Endothelial cell of umbilical vein (primary cell): ENCODE measurements around the gene GPR68. TPM values are rescaled to one million over a fixed set of nuclear protein-coding genes. Genes with fewer than 3 reads are reported as not detected.

Experiments used
- BruUV-seq: library from RNA; stranded (reverse); fragments of 400-500 nt; replicated peaks from 2 replicates; lab custom pipeline; 2021; lab: Mats Ljungman, UMichigan
- CTCF ChIA-PET: fragments of 300-600, 350-600 bp; sonication (Branson Sonifier 250); formaldehyde crosslinking; loops from one replicate; lab custom pipeline; 2021; ENCODE audit warnings: antibody characterized with exemption, inconsistent platforms; lab: Charles Lee
- POLR2A ChIA-PET: fragments of 300-600, 350-600 bp; sonication (Branson Sonifier 250); formaldehyde crosslinking; loops from one replicate; lab custom pipeline; 2021; ENCODE audit warnings: antibody characterized with exemption, inconsistent platforms; lab: Charles Lee
- DNase-seq: peaks from one replicate; pipeline ENCODE4 v3.0.0-alpha.2; 2011; ENCODE audit warnings: low read depth, low spot score
- FAIRE-seq: peaks from 2 replicates; lab custom pipeline; 2011; peaks lifted over from hg19 to GRCh38; lab: Jason Lieb, UNC
- H2AFZ ChIP-seq: 2 replicates; pipeline ENCODE4 v1.6.0; 2012; ENCODE audit warnings: low read depth, low read length, control low read depth, inconsistent platforms
- H3K27ac ChIP-seq: 2 replicates; pipeline ENCODE4 v1.5.1; 2011; ENCODE audit warnings: low read depth, mild to moderate bottlenecking, control low read depth, low read length, moderate library complexity; ENCODE audit not compliant: insufficient read depth
- H3K27me3 ChIP-seq, 2 experiments: 2 replicates each; pipeline versions ENCODE4 v1.6.0 to v1.6.1; 2011; ENCODE audit warnings: low read length in 2 of 2, mixed read lengths in 1 of 2; ENCODE audit not compliant: control insufficient read depth in 2 of 2, insufficient read depth in 2 of 2
- H3K36me3 ChIP-seq, 2 experiments: 2 replicates in 1 of 2; 3 replicates in 1 of 2; pipeline ENCODE4 v1.5.1; 2011; ENCODE audit warnings: low read length in 2 of 2, mild to moderate bottlenecking in 1 of 2, moderate library complexity in 1 of 2; ENCODE audit not compliant: control insufficient read depth in 2 of 2, insufficient read depth in 2 of 2; ENCODE audit errors: extremely low read depth in 1 of 2
- H3K4me1 ChIP-seq: 3 replicates; pipeline ENCODE4 v1.5.1; 2011; ENCODE audit warnings: mild to moderate bottlenecking, low read length; ENCODE audit not compliant: control insufficient read depth, insufficient read depth; ENCODE audit errors: extremely low read depth
- H3K4me2 ChIP-seq: 2 replicates; pipeline ENCODE4 v1.6.1; 2011; ENCODE audit warnings: low read length, control low read depth, mixed read lengths; ENCODE audit not compliant: insufficient read depth
- H3K4me3 ChIP-seq, 3 experiments: fragments of 200-600 bp in 1 of 3; sonication (generic), shearing (Covaris generic) in 1 of 3; replicated peaks in 1 of 3; 2 replicates each; pipeline ENCODE4 v1.5.1; 2011 to 2016; ENCODE audit warnings: control low read depth in 3 of 3, low read length in 3 of 3, mild to moderate bottlenecking in 2 of 3, inconsistent platforms in 1 of 3, low read depth in 1 of 3, moderate library complexity in 1 of 3; ENCODE audit not compliant: insufficient read depth in 1 of 3
- H3K79me2 ChIP-seq: 2 replicates; pipeline ENCODE4 v1.6.0; 2012; ENCODE audit warnings: low read length, inconsistent platforms; ENCODE audit not compliant: control insufficient read depth, insufficient read depth
- H3K9ac ChIP-seq: replicated peaks from 2 replicates; pipeline ENCODE3; 2011; ENCODE audit warnings: low read length, control low read depth; ENCODE audit not compliant: insufficient read depth; ENCODE audit errors: extremely low read depth
- H3K9me1 ChIP-seq: replicated peaks from 3 replicates; pipeline ENCODE4 v1.6.0; 2011; ENCODE audit warnings: mild to moderate bottlenecking, low read length; ENCODE audit not compliant: control insufficient read depth, insufficient read depth; ENCODE audit errors: extremely low read depth
- H3K9me3 ChIP-seq: replicated peaks from 2 replicates; pipeline ENCODE4 v1.5.1; 2012; ENCODE audit warnings: low read length, inconsistent platforms; ENCODE audit not compliant: control insufficient read depth, insufficient read depth
- H4K20me1 ChIP-seq: replicated peaks from 2 replicates; pipeline ENCODE3; 2011; ENCODE audit warnings: mild to moderate bottlenecking, low read length; ENCODE audit not compliant: control insufficient read depth, insufficient read depth; ENCODE audit errors: extremely low read depth
- EZH2 ChIP-seq: IDR thresholded peaks from 2 replicates; pipeline ENCODE4 v1.6.1; 2012; ENCODE audit warnings: borderline replicate concordance, low read depth, mild to moderate bottlenecking, moderate library complexity, low read length, inconsistent platforms; ENCODE audit not compliant: severe bottlenecking
- FOS ChIP-seq: IDR thresholded peaks from 2 replicates; pipeline ENCODE4 v1.6.1; 2011; ENCODE audit warnings: mild to moderate bottlenecking, low read length, moderate library complexity, borderline replicate concordance; ENCODE audit not compliant: insufficient read depth
- GATA2 ChIP-seq: IDR thresholded peaks from 2 replicates; pipeline ENCODE4 v1.7.0; 2011; ENCODE audit warnings: low read depth, mild to moderate bottlenecking, moderate library complexity, mixed read lengths, low read length; ENCODE audit not compliant: insufficient read length, insufficient read depth
- JUN ChIP-seq: IDR thresholded peaks from 2 replicates; pipeline ENCODE4 v1.6.1; 2011; ENCODE audit warnings: borderline replicate concordance, low read depth; ENCODE audit not compliant: insufficient read length, insufficient read depth
- MYC ChIP-seq: IDR thresholded peaks from one replicate; pipeline ENCODE4 v1.6.1; 2011; ENCODE audit warnings: mild to moderate bottlenecking, low read depth, low read length
- POLR2A ChIP-seq: IDR thresholded peaks from 2 replicates; pipeline ENCODE4 v1.6.1; 2012; ENCODE audit warnings: low read depth, mild to moderate bottlenecking, control low read depth, low read length
- POLR2AphosphoS5 ChIP-seq: IDR thresholded peaks from 2 replicates; pipeline ENCODE4 v1.6.1; 2012; ENCODE audit warnings: low read depth, mild to moderate bottlenecking, control low read depth, low read length, moderate library complexity; ENCODE audit not compliant: insufficient read depth
- dilution Hi-C: fragments of 300-500 bp; cut with MboI; formaldehyde crosslinking; loops from one replicate; pipeline ENCODE4 v1.15.0; 2019; ENCODE audit warnings: low sequenced_read_pairs; ENCODE audit not compliant: extremely low pct_ligation_motif_present
- intact Hi-C: fragments of 100-400 bp; cut with micrococcal nuclease; formaldehyde crosslinking; loops from one replicate; pipeline ENCODE4 v1.10.0; 2022
- polyA plus RNA-seq, 4 experiments: library from polyadenylated mRNA; depleted of rRNA in 3 of 4; stranded (reverse) in 3 of 4; unstranded in 1 of 4; fragments of >200 nt; gene quantifications; 2 replicates each; pipeline versions ENCODE4 v1.2.1 to v1.2.3, GENCODE V29; 2011 to 2012; ENCODE audit warnings: missing spikeins in 1 of 4
- total RNA-seq: library from RNA; stranded (reverse); gene quantifications from 2 replicates; pipeline ENCODE4 v1.2.3, GENCODE V29; 2021
- TF ChIP-seq, protein P1 (sequence below): IDR thresholded peaks from 2 replicates; pipeline ENCODE4 v1.6.1; 2011; ENCODE audit not compliant: insufficient read depth, insufficient read length
- TF ChIP-seq, protein P2 (sequence below), 2 donors: IDR thresholded peaks; 1 replicate in 1 of 2; 2 replicates in 1 of 2; pipeline ENCODE4 v1.5.1; 2011; ENCODE audit warnings: low read length in 2 of 2, mild to moderate bottlenecking in 2 of 2, moderate library complexity in 2 of 2, control low read depth in 1 of 2, inconsistent platforms in 1 of 2, low read depth in 1 of 2; ENCODE audit not compliant: insufficient read depth in 1 of 2; ENCODE audit errors: extremely low read depth in 1 of 2

The GPR68 gene
- total and polyA plus RNA-seq, 2 donors (not counting 3 experiments of a cell fraction or from before 2014, with no cell fraction given) = 0.24 to 0.36 TPM

DNA sequence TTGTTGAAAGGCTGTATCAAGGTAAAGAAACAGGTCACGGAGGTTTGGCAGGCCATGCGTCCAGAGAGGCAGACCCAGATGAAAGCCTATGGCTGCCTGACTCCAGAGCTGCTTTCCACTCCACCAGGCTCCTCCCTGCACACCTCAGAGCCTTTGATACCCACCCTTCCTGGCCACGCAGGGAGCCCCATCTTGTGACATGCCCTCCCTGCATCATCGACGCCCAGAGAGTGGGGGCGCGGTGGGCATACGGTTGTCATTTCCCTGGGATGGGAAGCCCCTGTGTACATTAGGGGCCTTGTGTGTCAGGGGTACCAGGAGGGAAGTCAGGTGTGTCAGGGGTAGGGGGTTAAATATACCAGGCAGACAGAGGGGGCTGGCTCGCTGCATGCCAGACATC lies 30.3 kb upstream of the GPR68 start:
- ChIA-PET CTCF (interaction anchor here (1.3 to 1.7 kb wide), 3 partner anchors 11 to 98 kb away, joined by 3 to 6 read pairs (median 4); no protein-coding TSS in a partner anchor), POLR2A (no interaction called here)
- Histone ChIP-seq H4K20me1 (no peaks in the 10 kb centered on the region), H3K27me3 (no peaks in the 10 kb centered on the region), H3K9ac (no peak overlapping the region), H2AFZ (no peak overlapping the region), H3K79me2 (no peaks in the 10 kb centered on the region), H3K9me3 (no peaks in the 10 kb centered on the region), H3K36me3 (peaks cover 6 to 30% of the 10 kb centered on the region in 2 experiments), H3K4me3 (no peak overlapping the region), H3K4me2 (no peak overlapping the region), H3K27ac (no peak overlapping the region), H3K4me1 (no peaks in the 10 kb centered on the region), H3K9me1 (no peaks in the 10 kb centered on the region)
- intact Hi-C loops = no loop called here
- FAIRE-seq (no peak), DNase-seq (no peak)
- no TSS peak for BruUV-seq
- TF ChIP-seq FOS (no peak), GATA2 (no peak), EZH2 (no peak), JUN (no peak), POLR2AphosphoS5 (no peak), MYC (no peak), POLR2A (no peak)
- TF ChIP-seq, protein P1, sequence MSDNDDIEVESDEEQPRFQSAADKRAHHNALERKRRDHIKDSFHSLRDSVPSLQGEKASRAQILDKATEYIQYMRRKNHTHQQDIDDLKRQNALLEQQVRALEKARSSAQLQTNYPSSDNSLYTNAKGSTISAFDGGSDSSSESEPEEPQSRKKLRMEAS = no peak
- TF ChIP-seq, protein P2, sequence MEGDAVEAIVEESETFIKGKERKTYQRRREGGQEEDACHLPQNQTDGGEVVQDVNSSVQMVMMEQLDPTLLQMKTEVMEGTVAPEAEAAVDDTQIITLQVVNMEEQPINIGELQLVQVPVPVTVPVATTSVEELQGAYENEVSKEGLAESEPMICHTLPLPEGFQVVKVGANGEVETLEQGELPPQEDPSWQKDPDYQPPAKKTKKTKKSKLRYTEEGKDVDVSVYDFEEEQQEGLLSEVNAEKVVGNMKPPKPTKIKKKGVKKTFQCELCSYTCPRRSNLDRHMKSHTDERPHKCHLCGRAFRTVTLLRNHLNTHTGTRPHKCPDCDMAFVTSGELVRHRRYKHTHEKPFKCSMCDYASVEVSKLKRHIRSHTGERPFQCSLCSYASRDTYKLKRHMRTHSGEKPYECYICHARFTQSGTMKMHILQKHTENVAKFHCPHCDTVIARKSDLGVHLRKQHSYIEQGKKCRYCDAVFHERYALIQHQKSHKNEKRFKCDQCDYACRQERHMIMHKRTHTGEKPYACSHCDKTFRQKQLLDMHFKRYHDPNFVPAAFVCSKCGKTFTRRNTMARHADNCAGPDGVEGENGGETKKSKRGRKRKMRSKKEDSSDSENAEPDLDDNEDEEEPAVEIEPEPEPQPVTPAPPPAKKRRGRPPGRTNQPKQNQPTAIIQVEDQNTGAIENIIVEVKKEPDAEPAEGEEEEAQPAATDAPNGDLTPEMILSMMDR (IDR thresholded peaks at IDR 0.05; ENCODE audit: extremely low read depth in 1 of 2, insufficient read depth in 1 of 2, low read depth in 1 of 2, low read length in 2 of 2) = no peak
- dilution Hi-C loops = loop anchor here (25.0 kb wide), 1 partner anchor 362 kb away; no protein-coding TSS in a partner anchor
